ENCODE measurements around the gene PSMC6.

PSMC6 gene

DNA sequence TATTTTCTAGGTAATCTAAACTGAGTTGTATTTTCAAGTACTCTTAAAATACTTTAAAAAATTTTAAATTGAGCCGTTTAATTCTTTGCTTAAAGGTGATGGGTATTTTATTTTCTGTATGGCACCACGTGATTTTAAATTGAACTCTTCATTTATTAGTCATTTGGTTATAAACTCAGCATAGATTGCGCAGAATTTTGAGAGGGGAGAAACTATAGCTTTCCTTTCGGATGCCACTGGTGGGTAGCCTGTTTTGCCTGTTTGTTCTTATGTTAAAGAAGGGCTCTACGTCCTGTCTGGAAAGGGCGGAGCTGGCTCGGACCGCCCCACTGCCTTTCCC, 22.6 kb downstream of the PSMC6 start:
- peaks cover 44% of the 10 kb centered on the region for H3K79me2 ChIP-seq (ENCODE audit: control insufficient read depth, low read length)
- H4K20me1 ChIP-seq (ENCODE audit: control insufficient read depth, insufficient read depth, low read depth, low read length) = no peaks in the 10 kb centered on the region
- H3K27me3 ChIP-seq (ENCODE audit: control insufficient read depth, low read length) = no peaks in the 10 kb centered on the region
- peak overlapping the region; percentile 58 for H3K4me3 ChIP-seq (ENCODE audit: low read length)
- peak overlapping the region; percentile 70 for H3K4me2 ChIP-seq (ENCODE audit: low read length)
- H3K27ac ChIP-seq (ENCODE audit: low read depth, low read length) = peak overlapping the region; percentile 27
- peaks cover 42% of the 10 kb centered on the region for H3K36me3 ChIP-seq (ENCODE audit: control insufficient read depth, low read length)
- TF ChIP-seq, protein P1, sequence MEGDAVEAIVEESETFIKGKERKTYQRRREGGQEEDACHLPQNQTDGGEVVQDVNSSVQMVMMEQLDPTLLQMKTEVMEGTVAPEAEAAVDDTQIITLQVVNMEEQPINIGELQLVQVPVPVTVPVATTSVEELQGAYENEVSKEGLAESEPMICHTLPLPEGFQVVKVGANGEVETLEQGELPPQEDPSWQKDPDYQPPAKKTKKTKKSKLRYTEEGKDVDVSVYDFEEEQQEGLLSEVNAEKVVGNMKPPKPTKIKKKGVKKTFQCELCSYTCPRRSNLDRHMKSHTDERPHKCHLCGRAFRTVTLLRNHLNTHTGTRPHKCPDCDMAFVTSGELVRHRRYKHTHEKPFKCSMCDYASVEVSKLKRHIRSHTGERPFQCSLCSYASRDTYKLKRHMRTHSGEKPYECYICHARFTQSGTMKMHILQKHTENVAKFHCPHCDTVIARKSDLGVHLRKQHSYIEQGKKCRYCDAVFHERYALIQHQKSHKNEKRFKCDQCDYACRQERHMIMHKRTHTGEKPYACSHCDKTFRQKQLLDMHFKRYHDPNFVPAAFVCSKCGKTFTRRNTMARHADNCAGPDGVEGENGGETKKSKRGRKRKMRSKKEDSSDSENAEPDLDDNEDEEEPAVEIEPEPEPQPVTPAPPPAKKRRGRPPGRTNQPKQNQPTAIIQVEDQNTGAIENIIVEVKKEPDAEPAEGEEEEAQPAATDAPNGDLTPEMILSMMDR (IDR thresholded peaks at IDR 0.05; ENCODE audit: low read depth, low read length, poor library complexity, severe bottlenecking) = no peak
- no peak for TF ChIP-seq EZH2phosphoT487 (IDR thresholded peaks at IDR 0.05; ENCODE audit: borderline replicate concordance, low read length)
- H3K9me3 ChIP-seq (ENCODE audit: control insufficient read depth, insufficient read depth, low read length) = no peaks in the 10 kb centered on the region
- peaks cover 12% of the 10 kb centered on the region for H3K4me1 ChIP-seq (ENCODE audit: control insufficient read depth, low read length)
- peaks cover 14% of the 10 kb centered on the region for H3F3A ChIP-seq (ENCODE audit: control insufficient read depth, insufficient read depth)
- no peaks in the 10 kb centered on the region for H3K9me2 ChIP-seq (replicated peaks; ENCODE audit: control insufficient read depth, low read length)

DNA sequence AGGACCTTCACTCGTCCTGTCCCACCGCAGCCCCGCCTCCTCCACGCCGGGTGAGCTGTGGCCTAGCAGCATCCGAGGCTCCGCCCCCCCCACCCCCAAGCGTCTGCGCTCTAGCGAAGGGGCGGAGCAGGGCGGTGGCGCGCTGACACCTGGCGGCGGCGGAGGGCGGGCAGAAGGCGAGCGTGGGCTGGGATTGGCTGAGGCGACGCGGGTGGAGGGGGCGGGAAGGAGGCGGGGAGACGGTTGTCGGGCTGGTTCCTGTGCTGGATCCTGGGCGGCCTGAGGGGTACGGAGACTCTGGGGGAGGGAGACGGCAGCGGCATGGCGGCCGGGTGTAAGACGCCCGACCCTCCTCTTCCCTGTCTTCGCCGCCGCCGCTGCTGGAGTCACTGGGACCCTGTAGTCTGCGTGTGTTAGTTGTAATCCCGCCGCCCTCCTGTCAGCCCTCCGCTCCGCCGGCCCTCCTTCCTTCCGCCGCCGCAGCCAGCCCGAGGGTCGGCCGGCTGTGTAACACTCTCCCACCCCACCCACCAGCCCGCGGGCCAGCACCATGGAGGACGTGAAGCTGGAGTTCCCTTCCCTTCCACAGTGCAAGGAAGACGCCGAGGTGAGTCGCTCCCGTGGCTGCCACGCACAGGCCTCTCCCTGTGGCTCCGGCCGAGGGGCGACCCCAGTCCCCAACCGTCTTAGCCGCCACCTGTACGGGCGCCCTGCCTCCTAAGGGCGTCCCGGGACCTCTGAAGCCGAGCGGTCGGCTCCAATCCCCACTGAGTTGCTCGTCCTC, 23.1 kb downstream of the PSMC6 start, which contains the start of gene STYX:
TSS of gene STYX (plus strand) at position 242 of the 784 bp plus-strand sequence. CDS start at position 551, 309 bp downstream.
- no peaks in the 10 kb centered on the region for H3K27me3 ChIP-seq (ENCODE audit: control insufficient read depth, low read length)
- peaks cover 12% of the 10 kb centered on the region for H3K4me1 ChIP-seq (ENCODE audit: control insufficient read depth, low read length)
- peaks cover 15% of the 10 kb centered on the region for H3F3A ChIP-seq (ENCODE audit: control insufficient read depth, insufficient read depth)
- no peaks in the 10 kb centered on the region for H3K9me2 ChIP-seq (replicated peaks; ENCODE audit: control insufficient read depth, low read length)
- peak within 1 kb of the TSS; percentile 84 for H3K4me3 ChIP-seq (ENCODE audit: low read length)
- H3K9me3 ChIP-seq (ENCODE audit: control insufficient read depth, insufficient read depth, low read length) = no peaks in the 10 kb centered on the region
- peaks cover 43% of the 10 kb centered on the region for H3K79me2 ChIP-seq (ENCODE audit: control insufficient read depth, low read length)
- H4K20me1 ChIP-seq (ENCODE audit: control insufficient read depth, insufficient read depth, low read depth, low read length) = no peaks in the 10 kb centered on the region
- peaks cover 38% of the 10 kb centered on the region for H3K36me3 ChIP-seq (ENCODE audit: control insufficient read depth, low read length)
- peak within 1 kb of the TSS; percentile 83 for H3K4me2 ChIP-seq (ENCODE audit: low read length)
- peak within 1 kb of the TSS; percentile 43 for H3K27ac ChIP-seq (ENCODE audit: low read depth, low read length)
- TF ChIP-seq, protein P1 (IDR thresholded peaks at IDR 0.05; ENCODE audit: low read depth, low read length, poor library complexity, severe bottlenecking) = no peak
- no peak for TF ChIP-seq EZH2phosphoT487 (IDR thresholded peaks at IDR 0.05; ENCODE audit: borderline replicate concordance, low read length)

DNA sequence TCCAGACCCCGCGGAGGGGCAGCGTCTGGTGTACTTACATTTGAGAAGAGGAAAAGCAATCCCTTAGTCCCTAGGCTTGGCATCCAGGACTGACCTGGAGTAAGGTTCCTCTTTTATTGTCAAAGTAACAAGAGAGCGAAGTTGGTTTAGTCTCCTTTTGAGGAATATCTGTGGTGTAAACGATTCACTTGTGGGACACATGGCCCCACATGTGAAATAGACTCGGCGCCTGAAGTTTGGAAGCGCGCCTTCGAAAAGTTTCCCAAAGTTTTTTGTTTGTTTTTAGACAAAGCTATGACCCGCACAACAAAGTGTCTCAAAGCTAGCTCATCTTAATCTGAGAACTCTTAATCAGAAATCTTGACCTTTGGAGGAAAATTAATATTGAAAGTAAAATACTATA, 23.7 kb downstream of the PSMC6 start:
- Histone ChIP-seq H3K4me3 (ENCODE audit: low read length) (peak overlapping the region; percentile 84), H3K79me2 (ENCODE audit: control insufficient read depth, low read length) (peaks cover 45% of the 10 kb centered on the region), H3K4me2 (ENCODE audit: low read length) (peak overlapping the region; percentile 83), H3K36me3 (ENCODE audit: control insufficient read depth, low read length) (peaks cover 34% of the 10 kb centered on the region), H3K9me2 (replicated peaks; ENCODE audit: control insufficient read depth, low read length) (no peaks in the 10 kb centered on the region), H3K27me3 (ENCODE audit: control insufficient read depth, low read length) (no peaks in the 10 kb centered on the region), H3F3A (ENCODE audit: control insufficient read depth, insufficient read depth) (peaks cover 20% of the 10 kb centered on the region), H3K27ac (ENCODE audit: low read depth, low read length) (peak overlapping the region; percentile 43), H4K20me1 (ENCODE audit: control insufficient read depth, insufficient read depth, low read depth, low read length) (no peaks in the 10 kb centered on the region), H3K9me3 (ENCODE audit: control insufficient read depth, insufficient read depth, low read length) (no peaks in the 10 kb centered on the region), H3K4me1 (ENCODE audit: control insufficient read depth, low read length) (peaks cover 12% of the 10 kb centered on the region)
- TF ChIP-seq, protein P1 (IDR thresholded peaks at IDR 0.05; ENCODE audit: low read depth, low read length, poor library complexity, severe bottlenecking) = no peak
- TF ChIP-seq EZH2phosphoT487 (IDR thresholded peaks at IDR 0.05; ENCODE audit: borderline replicate concordance, low read length) = no peak
